Measurements from ENCODE around the gene RBM11.

- TF ChIP-seq POLR2A (IDR thresholded peaks at IDR 0.05; ENCODE audit: low read length) (no peak), GATA1 (IDR thresholded peaks at IDR 0.05; ENCODE audit: low read depth, low read length) (no peak)
These were observed 55.1 kb downstream of the RBM11 start for GRCh38 chr21:14271053-14271452.

All from erythroblast (primary cell).